HUES48 (cell line): ENCODE measurements around the gene LRRC73.

ENCODE experiments used
- H3K27ac ChIP-seq: one replicate; pipeline ENCODE4 v1.7.0; 2013; ENCODE audit warnings: low read depth, low read length, inconsistent platforms
- H3K27me3 ChIP-seq: 2 replicates; pipeline ENCODE4 v1.6.1; 2013; ENCODE audit warnings: mild to moderate bottlenecking, low read length; ENCODE audit not compliant: control insufficient read depth, insufficient read depth
- H3K36me3 ChIP-seq: 2 replicates; pipeline ENCODE4 v1.6.1; 2013; ENCODE audit warnings: low read length; ENCODE audit not compliant: control insufficient read depth, insufficient read depth
- H3K4me1 ChIP-seq: 2 replicates; pipeline ENCODE4 v1.6.1; 2013; ENCODE audit warnings: mild to moderate bottlenecking, low read length; ENCODE audit not compliant: control insufficient read depth, insufficient read depth
- H3K4me3 ChIP-seq: 2 replicates; pipeline ENCODE4 v1.5.1; 2013; ENCODE audit warnings: mild to moderate bottlenecking, low read depth, low read length
- H3K9ac ChIP-seq: 2 replicates; pipeline ENCODE4 v1.6.1; 2013; ENCODE audit warnings: mild to moderate bottlenecking, low read depth, low read length, moderate library complexity
- H3K9me3 ChIP-seq: 2 replicates; pipeline ENCODE4 v1.6.1; 2013; ENCODE audit warnings: low read length; ENCODE audit not compliant: control insufficient read depth, insufficient read depth

LRRC73 gene

GRCh38 chr6:43509142-43509983, 783 bp downstream of the LRRC73 start:
- peaks cover 29% of the 10 kb centered on the region for H3K27me3 ChIP-seq
- no peak overlapping the region for H3K27ac ChIP-seq
- peak overlapping the region; percentile 60 for H3K4me3 ChIP-seq
- H3K36me3 ChIP-seq = peaks cover 52% of the 10 kb centered on the region
- H3K9ac ChIP-seq = no peak overlapping the region
- peaks cover 18% of the 10 kb centered on the region; the same call in 1 of the 2 replicates for H3K4me1 ChIP-seq
- no peaks in the 10 kb centered on the region for H3K9me3 ChIP-seq

GRCh38 chr6:43508481-43509141, 1.5 kb downstream of the LRRC73 start:
- no peak overlapping the region for H3K9ac ChIP-seq

DNA sequence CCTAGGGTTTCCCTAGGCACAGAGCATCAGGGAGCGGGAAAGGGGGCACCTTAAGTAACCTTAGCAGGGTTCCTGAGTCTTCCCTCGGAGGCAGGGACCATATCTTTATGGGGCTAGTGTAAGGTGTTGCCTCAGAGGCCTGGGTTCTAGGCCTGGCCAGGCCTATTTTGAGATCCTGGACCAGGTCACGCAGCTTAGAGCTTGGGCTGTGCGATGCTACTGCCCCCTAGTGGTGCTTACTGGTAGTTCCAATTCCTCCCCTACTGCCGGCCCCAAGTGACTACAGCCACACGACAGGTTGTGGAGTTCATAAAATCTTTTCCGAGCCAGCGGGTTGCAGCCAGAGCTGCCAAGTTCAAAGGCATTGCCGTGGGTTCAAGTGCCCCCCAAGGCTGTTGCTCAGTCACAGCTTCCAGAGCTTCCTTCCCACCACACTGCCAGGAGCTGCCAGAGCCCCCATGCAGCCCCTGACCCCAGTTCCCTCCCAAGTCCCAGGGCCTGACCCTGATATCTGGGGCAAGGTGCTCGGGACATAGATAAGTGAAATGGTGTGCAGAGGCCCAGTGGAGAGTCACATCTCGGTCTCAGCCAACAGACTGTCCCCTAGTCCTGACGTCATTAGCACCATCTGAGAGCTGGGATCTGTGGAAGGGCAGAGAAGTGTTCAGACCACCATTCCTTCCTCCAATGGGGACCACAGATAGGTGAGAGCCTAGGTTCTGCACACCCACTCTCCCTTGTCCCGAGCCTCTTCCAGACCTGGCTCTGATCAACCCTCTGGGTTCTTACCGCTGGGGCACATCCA, 3.3 kb downstream of the LRRC73 start:
- peaks cover 14% of the 10 kb centered on the region; the same call in 1 of the 2 replicates for H3K4me1 ChIP-seq
- peaks cover 29% of the 10 kb centered on the region for H3K27me3 ChIP-seq
- H3K36me3 ChIP-seq = peaks cover 51% of the 10 kb centered on the region
- H3K9me3 ChIP-seq = no peaks in the 10 kb centered on the region
- no peak overlapping the region for H3K4me3 ChIP-seq
- no peak overlapping the region for H3K27ac ChIP-seq
- H3K9ac ChIP-seq = no peak overlapping the region

More at GRCh38 chr6:43508481-43509141, 1.5 kb downstream of the LRRC73 start:
- Histone ChIP-seq H3K27me3 (peaks cover 29% of the 10 kb centered on the region), H3K9me3 (no peaks in the 10 kb centered on the region), H3K4me3 (no peak overlapping the region), H3K4me1 (peaks cover 18% of the 10 kb centered on the region; the same call in 1 of the 2 replicates), H3K27ac (no peak overlapping the region), H3K36me3 (peaks cover 51% of the 10 kb centered on the region)

DNA sequence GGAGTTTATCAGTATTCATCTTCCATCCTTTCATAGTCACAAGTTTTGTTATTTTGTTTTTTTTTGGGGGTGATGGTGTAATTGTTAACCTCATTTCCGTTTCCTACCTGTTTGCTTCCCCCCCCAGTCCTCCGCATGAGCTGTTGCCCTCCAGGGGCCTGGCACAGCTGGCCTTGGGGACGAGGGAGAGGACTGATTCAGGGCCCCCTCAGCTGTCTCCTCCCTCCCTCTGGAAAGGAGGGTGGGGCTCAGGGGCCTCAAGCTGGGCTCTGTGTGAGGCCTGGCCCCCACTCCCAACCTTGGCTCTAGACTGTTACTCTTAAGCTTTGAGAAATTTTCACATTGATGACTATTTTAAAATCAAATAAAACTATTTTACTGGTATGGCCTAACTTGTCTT, 4.0 kb downstream of the LRRC73 start:
- Histone ChIP-seq H3K4me1 (0 out of 2 replicates have a peak, but pooled peaks cover 9% of the 10 kb centered on the region), H3K9me3 (no peaks in the 10 kb centered on the region), H3K27ac (no peak overlapping the region), H3K27me3 (peaks cover 29% of the 10 kb centered on the region), H3K36me3 (peaks cover 51% of the 10 kb centered on the region), H3K4me3 (no peak overlapping the region), H3K9ac (no peak overlapping the region)

DNA sequence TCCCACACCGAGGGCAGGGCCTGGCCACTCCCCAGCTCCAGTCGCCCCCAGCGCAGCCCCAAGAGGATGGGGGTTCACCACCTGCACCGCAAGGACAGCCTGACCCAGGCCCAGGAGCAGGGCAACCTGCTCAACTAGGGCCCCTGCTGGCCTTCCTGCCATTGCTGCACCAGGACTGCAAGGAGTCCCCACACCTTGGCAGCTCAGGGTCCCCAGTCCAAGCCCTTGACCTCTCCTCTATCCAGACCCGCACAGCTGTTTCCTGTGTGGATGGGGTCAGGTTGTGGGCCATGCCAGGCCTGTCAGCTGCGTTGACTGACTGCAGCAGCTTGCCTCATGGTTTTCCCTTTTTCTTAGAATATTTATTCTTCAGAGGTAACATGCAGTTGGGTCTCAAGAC, 4.4 kb downstream of the LRRC73 start:
- Histone ChIP-seq H3K36me3 (peaks cover 52% of the 10 kb centered on the region), H3K9me3 (no peaks in the 10 kb centered on the region), H3K4me3 (no peak overlapping the region), H3K27me3 (peaks cover 29% of the 10 kb centered on the region), H3K27ac (no peak overlapping the region), H3K4me1 (0 out of 2 replicates have a peak, but pooled peaks cover 6% of the 10 kb centered on the region), H3K9ac (no peak overlapping the region)

DNA sequence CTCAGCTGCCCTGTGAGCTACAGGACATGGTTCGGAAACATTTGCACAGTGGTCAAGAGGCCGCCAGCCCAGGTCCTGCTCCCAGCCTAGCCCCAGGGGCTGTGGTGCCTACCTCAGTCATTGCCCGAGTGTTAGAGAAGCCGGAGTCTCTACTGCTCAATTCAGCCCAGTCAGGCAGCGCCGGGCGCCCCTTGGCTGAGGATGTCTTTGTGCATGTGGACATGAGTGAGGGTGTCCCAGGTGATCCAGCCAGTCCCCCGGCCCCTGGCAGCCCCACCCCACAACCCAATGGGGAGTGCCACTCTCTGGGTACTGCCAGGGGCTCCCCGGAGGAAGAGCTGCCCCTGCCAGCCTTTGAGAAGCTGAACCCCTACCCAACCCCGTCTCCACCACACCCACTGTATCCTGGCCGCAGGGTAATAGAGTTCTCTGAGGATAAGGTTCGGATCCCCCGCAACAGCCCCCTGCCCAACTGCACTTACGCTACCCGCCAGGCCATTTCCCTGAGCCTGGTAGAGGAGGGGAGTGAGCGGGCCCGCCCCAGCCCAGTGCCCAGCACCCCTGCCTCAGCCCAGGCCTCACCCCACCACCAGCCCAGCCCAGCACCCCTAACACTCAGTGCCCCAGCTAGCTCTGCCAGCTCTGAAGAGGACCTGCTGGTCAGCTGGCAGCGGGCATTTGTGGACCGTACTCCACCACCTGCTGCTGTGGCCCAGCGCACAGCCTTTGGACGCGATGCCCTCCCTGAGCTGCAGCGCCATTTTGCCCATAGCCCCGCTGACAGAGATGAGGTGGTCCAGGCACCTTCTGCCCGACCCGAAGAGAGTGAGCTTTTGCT, 5.2 kb downstream of the LRRC73 start:
- Histone ChIP-seq H3K4me1 (0 out of 2 replicates have a peak, but pooled peaks cover 5% of the 10 kb centered on the region), H3K27me3 (peaks cover 28% of the 10 kb centered on the region), H3K9me3 (no peaks in the 10 kb centered on the region), H3K9ac (no peak overlapping the region), H3K27ac (no peak overlapping the region), H3K4me3 (no peak overlapping the region), H3K36me3 (peaks cover 59% of the 10 kb centered on the region)

- peaks cover 75% of the 10 kb centered on the region for H3K36me3 ChIP-seq
- H3K4me1 ChIP-seq = no peaks in the 10 kb centered on the region
- H3K27ac ChIP-seq = no peak overlapping the region
- H3K9me3 ChIP-seq = no peaks in the 10 kb centered on the region
- H3K9ac ChIP-seq = no peak overlapping the region
- H3K4me3 ChIP-seq = no peak overlapping the region
- H3K27me3 ChIP-seq = peaks cover 14% of the 10 kb centered on the region
Observed at GRCh38 chr6:43503443-43503842, 6.7 kb downstream of the LRRC73 start.

DNA sequence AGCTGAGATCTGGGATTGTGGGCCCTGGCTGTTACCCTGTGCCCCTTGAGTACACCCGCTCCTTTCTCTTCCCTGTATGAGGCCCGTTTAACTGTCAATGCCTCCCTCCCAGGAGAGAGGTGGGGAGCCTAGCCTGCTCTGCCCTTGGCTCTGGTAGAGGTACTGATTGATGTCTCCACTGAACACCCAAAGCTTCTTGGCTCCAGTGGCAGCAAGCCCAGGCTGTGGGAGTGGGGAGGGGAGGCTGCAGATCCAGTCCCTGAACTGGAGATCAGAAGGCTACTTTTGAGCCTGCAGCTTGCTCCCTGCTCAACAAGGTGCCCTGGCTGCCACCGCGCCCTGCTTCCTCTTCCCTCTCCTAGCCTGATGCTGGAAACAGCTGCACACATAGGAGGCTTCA, 7.5 kb downstream of the LRRC73 start:
- H3K27ac ChIP-seq = no peak overlapping the region
- H3K4me3 ChIP-seq = no peak overlapping the region
- peaks cover 6% of the 10 kb centered on the region for H3K27me3 ChIP-seq
- peaks cover 82% of the 10 kb centered on the region for H3K36me3 ChIP-seq
- H3K9ac ChIP-seq = no peak overlapping the region
- H3K9me3 ChIP-seq = no peaks in the 10 kb centered on the region
- no peaks in the 10 kb centered on the region for H3K4me1 ChIP-seq

DNA sequence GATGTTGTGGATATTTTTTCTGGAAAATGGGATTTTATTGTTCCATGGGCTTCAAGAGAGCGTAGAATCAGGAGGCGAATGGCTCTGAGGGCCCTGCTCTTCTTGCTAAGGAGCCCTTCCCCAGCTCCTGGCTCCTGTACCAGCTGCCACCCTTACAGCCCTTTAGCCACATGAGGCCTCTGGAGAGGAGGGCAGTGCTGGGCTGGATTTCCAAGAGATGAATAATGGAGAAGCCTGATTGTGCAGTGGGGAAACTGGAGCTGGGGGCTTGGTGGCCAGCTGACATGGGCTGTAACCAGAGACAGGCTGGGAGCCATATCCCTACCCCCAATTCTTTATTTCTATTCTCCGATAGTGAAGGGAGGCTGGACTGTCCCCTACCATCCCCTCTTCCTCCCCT, 9.2 kb downstream of the LRRC73 start:
- H3K27me3 ChIP-seq = no peaks in the 10 kb centered on the region
- H3K9me3 ChIP-seq = no peaks in the 10 kb centered on the region
- H3K4me1 ChIP-seq = peaks cover 4% of the 10 kb centered on the region
- H3K36me3 ChIP-seq = peaks cover 82% of the 10 kb centered on the region
- no peak overlapping the region for H3K27ac ChIP-seq
- no peak overlapping the region for H3K9ac ChIP-seq
- H3K4me3 ChIP-seq = no peak overlapping the region
